T-helper 2 cell treated with Interferon-gamma antibody and Interleukin-4, amounts not matched to agents 100 ng/mL and 5 ng/mL, for 36 hours (primary cell): ENCODE results near the gene CDC42EP1. TPM values are rescaled to one million over a fixed set of nuclear protein-coding genes. Genes with fewer than 3 reads are reported as not detected.

Experiments used
- intact Hi-C: fragments of 100-400 bp; cut with micrococcal nuclease; formaldehyde crosslinking; loops from one replicate; pipeline ENCODE4 v1.15.1; 2023
- total RNA-seq: library from RNA; stranded (reverse); gene quantifications from 2 replicates; pipeline ENCODE4 v1.2.3, GENCODE V29; 2022

The CDC42EP1 gene
- total RNA-seq, 1 donor from 2014 or later, result 0.16 TPM

- intact Hi-C loops, result no loop called here
Observed at GRCh38 chr22:37559521-37559900, 769 bp upstream of the CDC42EP1 start.

GRCh38 chr22:37560608-37561211 lies 430 bp downstream of the CDC42EP1 start:
- intact Hi-C loops, result no loop called here

- intact Hi-C loops, result no loop called here
Observed at GRCh38 chr22:37561212-37562048, 1.1 kb downstream of the CDC42EP1 start.

GRCh38 chr22:37562049-37562875 lies 2.0 kb downstream of the CDC42EP1 start:
- intact Hi-C loops, result no loop called here

- intact Hi-C loops, result no loop called here
Observed at GRCh38 chr22:37563153-37564081, 3.1 kb downstream of the CDC42EP1 start.

- intact Hi-C loops, result no loop called here
Observed at GRCh38 chr22:37564111-37564711, 3.9 kb downstream of the CDC42EP1 start.

GRCh38 chr22:37565830-37566229 lies 5.5 kb downstream of the CDC42EP1 start:
- intact Hi-C loops, result loop anchor here (2.0 to 5.0 kb wide), 2 partner anchors 249 to 324 kb away; partner anchors contain the start of gene RAC2

GRCh38 chr22:37566329-37566837 lies 6.1 kb downstream of the CDC42EP1 start:
- intact Hi-C loops, result loop anchor here (2.0 to 5.0 kb wide), 2 partner anchors 250 to 324 kb away; partner anchors contain the start of gene RAC2

GRCh38 chr22:37566903-37567798 lies 6.9 kb downstream of the CDC42EP1 start:
- intact Hi-C loops, result loop anchor here (1.0 to 5.0 kb wide), 4 partner anchors 25 to 325 kb away; partner anchors contain the start of gene RAC2

GRCh38 chr22:37568012-37568411 lies 7.7 kb downstream of the CDC42EP1 start:
- intact Hi-C loops, result loop anchor here (5.0 kb wide), 1 partner anchor 326 kb away; the partner anchor contains the start of gene RAC2

- intact Hi-C loops, result loop anchor here (5.0 kb wide), 1 partner anchor 326 kb away; the partner anchor contains the start of gene RAC2
Observed at GRCh38 chr22:37568448-37569008, 8.2 kb downstream of the CDC42EP1 start.

- intact Hi-C loops, result loop anchor here (5.0 kb wide), 1 partner anchor 327 kb away; the partner anchor contains the start of gene RAC2
Observed at GRCh38 chr22:37569009-37569920, 9.0 kb downstream of the CDC42EP1 start.

GRCh38 chr22:37569921-37570660 lies 9.8 kb downstream of the CDC42EP1 start:
- intact Hi-C loops, result loop anchor here (5.0 kb wide), 1 partner anchor 328 kb away; the partner anchor contains the start of gene RAC2

- intact Hi-C loops, result no loop called here
Observed at GRCh38 chr22:37570661-37570976, 10.3 kb downstream of the CDC42EP1 start.

- intact Hi-C loops, result no loop called here
Observed at GRCh38 chr22:37571258-37571991, 11.1 kb downstream of the CDC42EP1 start.

GRCh38 chr22:37571992-37572373 lies 11.7 kb downstream of the CDC42EP1 start:
- intact Hi-C loops, result no loop called here
